ENCODE results near the gene ZFYVE26.

ZFYVE26 gene

GRCh38 chr14:67762051-67762450 lies 54.3 kb downstream of the ZFYVE26 start:
- H3K27ac ChIP-seq: no peak overlapping the region
- ChIA-PET CTCF (no interaction called here), POLR2A (ENCODE audit: low non-redundant PET) (no interaction called here)
- TF ChIP-seq CTCF (conservative IDR thresholded peaks at IDR 0.05; ENCODE audit: low read depth): no peak
- no peak for DNase-seq (ENCODE audit: low spot score)

DNA sequence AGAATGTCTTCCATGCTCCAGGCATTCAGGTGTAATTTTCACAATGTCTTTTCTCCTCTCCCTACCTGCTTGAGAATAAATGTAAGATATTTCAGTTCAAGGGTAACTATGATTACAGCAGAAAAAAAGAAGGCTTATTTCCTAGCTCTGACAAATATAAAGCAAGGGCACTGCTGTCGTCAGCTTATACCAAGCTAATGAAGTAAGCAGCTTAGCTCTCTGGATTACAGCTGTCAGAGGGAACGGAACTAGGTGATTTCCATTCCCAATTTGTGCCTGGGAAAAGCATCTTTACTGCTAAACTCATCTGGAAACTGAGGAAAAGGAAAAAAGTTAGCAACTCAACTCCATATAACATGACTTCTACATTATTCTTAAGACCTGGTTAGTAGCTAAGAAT lies 56.5 kb downstream of the ZFYVE26 start:
- ChIA-PET POLR2A (ENCODE audit: low non-redundant PET) (no interaction called here), CTCF (interaction anchor here (1.2 kb wide), 1 partner anchor 55 kb away, joined by 4 read pairs; no protein-coding TSS in a partner anchor)
- H3K27ac ChIP-seq: no peak overlapping the region
- no peak for TF ChIP-seq CTCF (conservative IDR thresholded peaks at IDR 0.05; ENCODE audit: low read depth)
- no peak for DNase-seq (ENCODE audit: low spot score)

DNA sequence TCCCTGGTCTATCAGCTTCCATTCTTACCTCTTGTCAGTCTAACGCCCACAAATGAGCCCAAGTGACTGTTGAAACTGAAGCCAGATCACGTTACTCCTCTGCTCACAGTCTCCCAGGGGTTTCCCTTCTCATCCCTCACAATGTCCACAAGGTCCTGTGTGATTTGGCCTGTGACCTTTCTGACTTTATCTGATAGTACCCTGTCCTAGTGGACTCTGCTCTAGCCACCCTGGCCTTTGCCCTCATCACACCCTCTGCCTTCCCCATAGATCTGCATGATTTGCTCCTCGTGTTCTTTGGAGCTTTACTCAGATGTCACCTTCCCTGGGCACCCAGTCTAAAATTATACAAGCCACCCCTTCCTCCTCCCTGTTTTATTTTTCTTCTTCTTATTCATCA lies 59.2 kb downstream of the ZFYVE26 start:
- no peak for TF ChIP-seq CTCF (conservative IDR thresholded peaks at IDR 0.05; ENCODE audit: low read depth)
- ChIA-PET POLR2A (ENCODE audit: low non-redundant PET) (no interaction called here), CTCF (no interaction called here)
- no peak for DNase-seq (ENCODE audit: low spot score)
- H3K27ac ChIP-seq: no peak overlapping the region

GRCh38 chr14:67756496-67756895 lies 59.9 kb downstream of the ZFYVE26 start:
- no peak for DNase-seq (ENCODE audit: low spot score)
- ChIA-PET CTCF (no interaction called here), POLR2A (ENCODE audit: low non-redundant PET) (no interaction called here)
- no peak for TF ChIP-seq CTCF (conservative IDR thresholded peaks at IDR 0.05; ENCODE audit: low read depth)
- H3K27ac ChIP-seq: no peak overlapping the region

DNA sequence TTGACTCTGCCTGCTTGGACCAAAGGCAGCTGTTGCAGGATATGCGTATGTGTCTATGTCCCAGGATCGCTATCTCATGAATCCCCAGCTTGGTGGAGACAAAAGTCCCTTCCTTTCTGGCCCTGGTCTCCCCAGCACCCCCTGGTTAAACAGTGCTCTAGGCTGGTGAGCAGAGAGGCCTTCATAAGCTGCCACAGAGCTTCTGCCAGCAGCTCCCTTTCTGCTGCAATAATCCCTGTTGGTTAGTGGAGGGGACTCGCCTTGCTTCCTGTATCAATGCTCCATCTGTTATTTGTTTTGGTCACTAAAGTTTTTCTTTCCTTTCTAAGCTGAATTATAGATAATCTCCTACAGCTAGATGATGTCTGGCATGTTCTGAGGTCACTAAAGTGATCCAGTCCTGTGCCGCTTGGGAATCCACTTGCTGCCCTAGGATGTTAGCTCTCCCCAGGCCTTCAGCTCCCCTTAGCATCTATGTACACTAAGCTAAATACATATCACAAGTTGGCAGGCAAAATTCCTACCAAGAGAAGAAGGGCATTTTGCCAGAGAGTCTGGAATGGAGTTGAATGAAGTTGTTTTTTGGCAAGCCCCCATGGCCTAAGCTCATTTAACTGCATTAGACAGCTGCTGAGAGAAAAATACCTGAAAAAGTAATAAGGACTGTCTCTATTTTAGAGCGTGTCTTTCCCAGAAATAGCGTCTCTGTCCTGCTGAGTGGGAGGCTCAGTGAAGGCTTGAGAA lies 66.9 kb downstream of the ZFYVE26 start:
- TF ChIP-seq CTCF (conservative IDR thresholded peaks at IDR 0.05; ENCODE audit: low read depth): no peak
- DNase-seq (ENCODE audit: low spot score): no peak
- no peak overlapping the region for H3K27ac ChIP-seq
- CTCF ChIA-PET: no interaction called here
- POLR2A ChIA-PET (ENCODE audit: low non-redundant PET): no interaction called here

- no peak for TF ChIP-seq CTCF (conservative IDR thresholded peaks at IDR 0.05; ENCODE audit: low read depth)
- H3K27ac ChIP-seq: no peak overlapping the region
- CTCF ChIA-PET: no interaction called here
- DNase-seq (ENCODE audit: low spot score): no peak
- POLR2A ChIA-PET (ENCODE audit: low non-redundant PET): no interaction called here
Measured at GRCh38 chr14:67748312-67748711, 68.1 kb downstream of the ZFYVE26 start.
